H1 (cell line): ENCODE results near the gene ZFPL1. TPM values are rescaled to one million over a fixed set of nuclear protein-coding genes. Genes with fewer than 3 reads are reported as not detected.

Experiments used
- CTCF ChIA-PET: fragments of 300-600 bp; sonication (Branson Sonifier 250); formaldehyde crosslinking; loops from one replicate; lab custom pipeline; 2021; ENCODE audit not compliant: partially characterized antibody; lab: Charles Lee
- POLR2A ChIA-PET: fragments of 300-600 bp; sonication (Branson Sonifier 250); formaldehyde crosslinking; loops from one replicate; lab custom pipeline; 2021; ENCODE audit warnings: inconsistent platforms; ENCODE audit not compliant: partially characterized antibody; lab: Charles Lee
- DNase-seq, 2 experiments: peaks; one replicate each; pipeline versions ENCODE4 v3.0.0 to v3.0.0-alpha.2; 2010 to 2022; ENCODE audit warnings: low spot score in 2 of 2, low read depth in 1 of 2, mixed read lengths in 1 of 2
- FAIRE-seq: peaks from 2 replicates; lab custom pipeline; 2011; peaks lifted over from hg19 to GRCh38; lab: Jason Lieb, UNC
- H2AFZ ChIP-seq: 2 replicates; pipeline ENCODE4 v1.8.1; 2012; ENCODE audit warnings: low read length, inconsistent platforms
- H2AK5ac ChIP-seq: 2 replicates; pipeline ENCODE4 v1.6.1; 2013; ENCODE audit warnings: low read depth, low read length
- H2BK120ac ChIP-seq: replicated peaks from 2 replicates; pipeline ENCODE3; 2013; ENCODE audit warnings: low read depth, low read length, inconsistent platforms
- H2BK12ac ChIP-seq: 2 replicates; pipeline ENCODE4 v1.6.1; 2013; ENCODE audit warnings: low read depth, low read length
- H2BK15ac ChIP-seq: 2 replicates; pipeline ENCODE4 v1.6.1; 2013; ENCODE audit warnings: low read length
- H2BK20ac ChIP-seq: 2 replicates; pipeline ENCODE4 v1.6.1; 2013; ENCODE audit warnings: low read length
- H2BK5ac ChIP-seq: 2 replicates; pipeline ENCODE4 v1.6.1; 2013; ENCODE audit warnings: low read depth, low read length
- H3K14ac ChIP-seq: 2 replicates; pipeline ENCODE4 v1.6.1; 2013; ENCODE audit warnings: inconsistent platforms; ENCODE audit not compliant: insufficient read length
- H3K18ac ChIP-seq: 2 replicates; pipeline ENCODE4 v1.6.1; 2013; ENCODE audit warnings: low read length; ENCODE audit errors: extremely low read depth
- H3K23ac ChIP-seq: 2 replicates; pipeline ENCODE4 v1.6.1; 2013; ENCODE audit warnings: inconsistent platforms; ENCODE audit not compliant: insufficient read length
- H3K23me2 ChIP-seq: 2 replicates; pipeline ENCODE4 v1.6.1; 2013; ENCODE audit warnings: low read depth, low read length
- H3K27ac ChIP-seq: 2 replicates; pipeline ENCODE4 v1.6.1; 2011; ENCODE audit warnings: low read depth, low read length, inconsistent platforms
- H3K27me3 ChIP-seq, 4 experiments: replicated peaks in 1 of 4; 1 replicate in 1 of 4; 2 replicates in 3 of 4; pipeline versions ENCODE4 v1.6.1 to v1.8.1; 2011 to 2013; ENCODE audit warnings: low read length in 3 of 4, mild to moderate bottlenecking in 3 of 4, inconsistent platforms in 2 of 4, mixed read lengths in 2 of 4, moderate library complexity in 1 of 4; ENCODE audit not compliant: control insufficient read depth in 3 of 4, insufficient read depth in 3 of 4; ENCODE audit errors: extremely low read depth in 1 of 4
- H3K36me3 ChIP-seq, 4 experiments: 2 replicates each; pipeline versions ENCODE4 v1.6.1 to v1.8.1; 2011 to 2013; ENCODE audit warnings: mild to moderate bottlenecking in 4 of 4, low read length in 3 of 4, moderate library complexity in 2 of 4, control low read depth in 1 of 4, inconsistent platforms in 1 of 4; ENCODE audit not compliant: insufficient read depth in 4 of 4, control insufficient read depth in 2 of 4
- H3K4ac ChIP-seq: replicated peaks from 2 replicates; pipeline ENCODE3; 2013; ENCODE audit warnings: low read length, low read depth, mixed read lengths, inconsistent platforms; ENCODE audit not compliant: insufficient read length
- H3K4me1 ChIP-seq, 4 experiments: replicated peaks in 1 of 4; 1 replicate in 1 of 4; 2 replicates in 3 of 4; pipeline versions ENCODE4 v1.6.1 to v1.8.1; 2011 to 2013; ENCODE audit warnings: low read length in 3 of 4, inconsistent platforms in 2 of 4, mixed read lengths in 1 of 4; ENCODE audit not compliant: insufficient read depth in 4 of 4, control insufficient read depth in 3 of 4
- H3K4me2 ChIP-seq, 2 experiments: 2 replicates each; pipeline versions ENCODE4 v1.6.1 to v1.8.1; 2011 to 2013; ENCODE audit warnings: low read depth in 2 of 2, low read length in 2 of 2, control low read depth in 1 of 2, inconsistent platforms in 1 of 2, mild to moderate bottlenecking in 1 of 2; ENCODE audit not compliant: insufficient read depth in 1 of 2
- H3K4me3 ChIP-seq, 4 experiments: fragments of 200-600, 300-600 bp in 1 of 4; sonication (generic), shearing (Covaris generic), sonication (Bioruptor Twin) in 1 of 4; 2 replicates each; pipeline versions ENCODE4 v1.5.1 to v1.8.1; 2011 to 2016; ENCODE audit warnings: low read length in 4 of 4, low read depth in 3 of 4, control low read depth in 2 of 4, inconsistent platforms in 2 of 4, mild to moderate bottlenecking in 2 of 4, mixed read lengths in 1 of 4, moderate library complexity in 1 of 4; ENCODE audit not compliant: insufficient read depth in 2 of 4; ENCODE audit errors: extremely low read depth in 1 of 4
- H3K56ac ChIP-seq: replicated peaks from 2 replicates; pipeline ENCODE3; 2013; ENCODE audit warnings: low read depth, mild to moderate bottlenecking, mixed read lengths, low read length, inconsistent platforms; ENCODE audit not compliant: insufficient read length
- H3K79me1 ChIP-seq: 2 replicates; pipeline ENCODE4 v1.6.1; 2013; ENCODE audit warnings: low read depth, low read length, control low read depth
- H3K79me2 ChIP-seq, 2 experiments: 2 replicates each; pipeline versions ENCODE4 v1.6.1 to v1.8.1; 2012 to 2013; ENCODE audit warnings: low read length in 2 of 2, mild to moderate bottlenecking in 2 of 2, inconsistent platforms in 1 of 2; ENCODE audit not compliant: insufficient read depth in 2 of 2, control insufficient read depth in 1 of 2
- H3K9ac ChIP-seq, 4 experiments: replicated peaks in 1 of 4; 1 replicate in 1 of 4; 2 replicates in 3 of 4; pipeline versions ENCODE4 v1.6.1 to v1.8.1; 2011 to 2013; ENCODE audit warnings: low read depth in 3 of 4, low read length in 3 of 4, control low read depth in 2 of 4, mild to moderate bottlenecking in 2 of 4, moderate library complexity in 2 of 4, inconsistent platforms in 1 of 4; ENCODE audit errors: extremely low read depth in 1 of 4
- H3K9me3 ChIP-seq, 2 experiments: 2 replicates each; pipeline versions ENCODE4 v1.6.1 to v1.8.1; 2012 to 2013; ENCODE audit warnings: mild to moderate bottlenecking in 2 of 2, moderate library complexity in 2 of 2, control low read depth in 1 of 2, inconsistent platforms in 1 of 2, low read depth in 1 of 2, low read length in 1 of 2, mixed read lengths in 1 of 2; ENCODE audit not compliant: insufficient read depth in 2 of 2
- H4K20me1 ChIP-seq, 2 experiments: replicated peaks in 1 of 2; 2 replicates each; pipeline versions ENCODE3 to v1.8.1; 2011 to 2013; ENCODE audit warnings: inconsistent platforms in 2 of 2, low read length in 2 of 2, mild to moderate bottlenecking in 1 of 2; ENCODE audit not compliant: insufficient read depth in 2 of 2, control insufficient read depth in 1 of 2
- H4K5ac ChIP-seq: 2 replicates; pipeline ENCODE4 v1.6.1; 2013; ENCODE audit warnings: low read length, low read depth, mixed read lengths, inconsistent platforms; ENCODE audit not compliant: insufficient read length
- H4K8ac ChIP-seq: 2 replicates; pipeline ENCODE4 v1.8.0; 2013; ENCODE audit warnings: mild to moderate bottlenecking, moderate library complexity, low read length, inconsistent platforms; ENCODE audit not compliant: insufficient read depth; ENCODE audit errors: extremely low read depth
- H4K91ac ChIP-seq: replicated peaks from 2 replicates; pipeline ENCODE3; 2013; ENCODE audit warnings: low read length, mixed read lengths, inconsistent platforms; ENCODE audit not compliant: insufficient read length
- BCL11A ChIP-seq, 2 experiments: IDR thresholded peaks; one replicate each; pipeline ENCODE4 v1.6.1; 2011; ENCODE audit warnings: low read depth in 2 of 2, low read length in 2 of 2, mild to moderate bottlenecking in 2 of 2
- RFX5 ChIP-seq: IDR thresholded peaks from 2 replicates; pipeline ENCODE4 v1.6.1; 2011; ENCODE audit warnings: low read depth, low read length, improper control_type of control experiment, borderline replicate concordance
- SAP30 ChIP-seq: fragments of 300-600 bp; sonication (generic); IDR thresholded peaks from 2 replicates; pipeline ENCODE4 v1.7.1; 2012; ENCODE audit warnings: low read length, moderate library complexity, mild to moderate bottlenecking, inconsistent platforms; ENCODE audit not compliant: insufficient read depth, insufficient replicate concordance
- TCF12 ChIP-seq: IDR thresholded peaks from 2 replicates; pipeline ENCODE4 v1.6.1; 2011; ENCODE audit warnings: low read depth, mild to moderate bottlenecking, low read length
- WGBS, 2 experiments: shearing (Covaris generic) in 1 of 2; methylation state at CpG; one replicate each; pipeline versions ENCODE4 v1.1.6 to v1.1.7; 2013 to 2015; ENCODE audit warnings: low lambda C conversion rate in 2 of 2, mixed read lengths in 2 of 2, inconsistent platforms in 1 of 2, low coverage in 1 of 2, missing lambda C conversion rate in 1 of 2; ENCODE audit not compliant: insufficient replicate concordance in 2 of 2, insufficient coverage in 1 of 2, insufficient read length in 1 of 2; ENCODE audit errors: extremely low coverage in 1 of 2, missing lambda C conversion rate in 1 of 2; 5-methylcytosine and 5-hydroxymethylcytosine counted together
- polyA plus RNA-seq, 7 experiments: library from polyadenylated mRNA; depleted of rRNA in 3 of 7; stranded (reverse) in 5 of 7; unstranded in 2 of 7; fragments of >200 nt in 5 of 7; fragments of 200-250 nt in 2 of 7; gene quantifications; 1 replicate in 5 of 7; 2 replicates in 1 of 7; 4 replicates in 1 of 7; pipeline versions ENCODE4 v1.2.1 to v1.2.3, GENCODE V29; 2011 to 2013; ENCODE audit warnings: missing spikeins in 2 of 7, mixed read lengths in 2 of 7
- total RNA-seq: library from RNA; stranded (reverse); fragmentation: NEBNext Ultra II Directional; extraction: Animal tissue kit (Norgen Biotek cat#: 25700); gene quantifications from 2 replicates; pipeline ENCODE4 v1.2.1, GENCODE V29; 2021

Gene ZFPL1
- total and polyA plus RNA-seq, 2 of the 8 experiments (the other 6 are each of a cell fraction or from before 2014, with no cell fraction given), result 21.5 to 76.8 TPM

DNA sequence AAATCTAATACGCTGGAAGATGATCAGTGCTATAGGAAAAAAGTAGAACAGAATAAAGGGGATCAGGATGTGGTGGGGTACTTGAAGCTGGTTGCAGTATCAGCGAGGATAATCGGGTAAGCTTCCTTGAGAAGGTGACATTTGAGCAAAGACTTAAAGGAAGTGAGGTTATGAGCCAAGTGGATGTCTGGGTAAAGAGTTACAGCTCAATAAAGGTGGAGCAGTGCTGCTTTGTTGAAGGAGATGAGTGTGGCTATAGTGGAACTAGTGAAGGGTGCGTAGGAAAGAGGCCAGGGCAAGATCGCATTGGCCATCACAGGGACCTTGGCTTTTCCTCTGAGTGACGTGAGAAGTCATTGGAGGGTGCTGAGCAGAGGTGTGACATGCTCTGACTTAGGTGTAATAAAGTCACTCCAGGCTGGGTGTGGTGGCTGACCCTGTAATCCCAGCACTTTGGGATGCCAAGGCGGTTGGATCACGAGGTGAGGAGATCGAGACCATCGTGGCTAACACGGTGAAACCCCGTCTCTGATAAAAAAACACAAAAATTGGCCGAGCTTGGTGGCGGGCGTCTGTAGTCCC, 52.6 kb downstream of the ZFPL1 start:
- Histone ChIP-seq H2AFZ (no peak overlapping the region), H3K14ac (no peak overlapping the region), H3K36me3 (peaks cover 0 to 8% (median 5%) of the 10 kb centered on the region in 4 experiments; a peak in 5 of 8 replicates), H3K23me2 (peaks cover 14% of the 10 kb centered on the region), H2BK5ac (no peak overlapping the region), H3K4me3 (no peak overlapping the region), H3K4me1 (peaks cover 0 to 13% (median 7%) of the 10 kb centered on the region in 4 experiments; a peak in 6 of 7 replicates), H3K4ac (no peak overlapping the region), H2BK20ac (no peak overlapping the region), H3K9me3 (no peaks in the 10 kb centered on the region; a peak in 1 of 4 replicates), H3K79me1 (peaks cover 3% of the 10 kb centered on the region; the same call in 1 of the 2 replicates), H3K18ac (no peak overlapping the region), H3K27ac (no peak overlapping the region), H3K9ac (no peak overlapping the region), H2BK12ac (no peak overlapping the region), H2BK120ac (no peak overlapping the region), H3K4me2 (no peak overlapping the region; a peak in 1 of 4 replicates), H4K8ac (no peak overlapping the region), H3K56ac (no peak overlapping the region), H4K91ac (no peak overlapping the region), H3K27me3 (no peaks in the 10 kb centered on the region), H3K23ac (no peak overlapping the region), H2BK15ac (no peak overlapping the region; the same call in none of the 2 replicates), H4K20me1 (peaks cover 0 to 6% of the 10 kb centered on the region in 2 experiments), H2AK5ac (peak overlapping the region; percentile 43; the same call in 1 of the 2 replicates), H3K79me2 (peaks cover 0 to 15% of the 10 kb centered on the region in 2 experiments; a peak in 1 of 4 replicates), H4K5ac (no peak overlapping the region)
- TF ChIP-seq SAP30 (no peak), TCF12 (no peak), BCL11A (IDR thresholded peaks at IDR 0.05; ENCODE audit: low read depth in 2 of 2, low read length in 2 of 2) (no peak), RFX5 (no peak)
- ChIA-PET POLR2A (interaction anchor here (0.8 to 15.8 kb wide), 8 partner anchors 10 to 374 kb away, joined by 3 to 305 read pairs (median 12); partner anchors contain the start of genes CAPN1, FAU, MRPL49 and NEAT1), CTCF (interaction anchor here (0.6 to 3.0 kb wide), 5 partner anchors 8 to 410 kb away, joined by 3 to 14 read pairs (median 4); no protein-coding TSS in a partner anchor)
- WGBS, 2 experiments, result 91% methylated on average over 15 of the region's 15 CpGs; no CpG with 5 or more reads in 1 of the 2 experiments
- FAIRE-seq (no peak), DNase-seq (no peak)
